Right cardiac atrium (tissue), 5 donors: ENCODE data around the gene NTN1. TPM values are rescaled to one million over a fixed set of nuclear protein-coding genes. Genes with fewer than 3 reads are reported as not detected.
A peak's percentile ranks its signal among the peaks of the same experiment; 100 is the strongest.

ENCODE experiments used
- ATAC-seq, 2 donors: fragments of 200-7000 bp; cut with Tn5 transposase; one replicate each; pipeline versions ENCODE4 v1.8.0 to v1.9.1; 2020; ENCODE audit warnings: moderate library complexity in 2 of 2, mild to moderate bottlenecking in 1 of 2
- DNase-seq, 3 donors: peaks; one replicate each; pipeline ENCODE4 v3.0.0-alpha.2; 2020
- H3K27ac ChIP-seq: one replicate; pipeline ENCODE4 v1.5.1; 2013; ENCODE audit warnings: mild to moderate bottlenecking, low read length, control low read depth, moderate library complexity
- H3K27me3 ChIP-seq: one replicate; pipeline ENCODE4 v1.6.1; 2013; ENCODE audit not compliant: control insufficient read depth, insufficient read depth
- H3K4me1 ChIP-seq: one replicate; pipeline ENCODE4 v1.6.1; 2013; ENCODE audit warnings: low read length; ENCODE audit not compliant: control insufficient read depth, insufficient read depth
- H3K4me3 ChIP-seq: one replicate; pipeline ENCODE4 v1.5.1; 2013; ENCODE audit warnings: low read length, control low read depth
- H3K9me3 ChIP-seq: one replicate; pipeline ENCODE4 v1.6.1; 2013; ENCODE audit warnings: low read length; ENCODE audit not compliant: control insufficient read depth
- WGBS: extraction: QIAGEN DNeasy Blood & Tissue Kit; methylation state at CpG from one replicate; pipeline ENCODE4 v1.1.7; 2013; 5-methylcytosine and 5-hydroxymethylcytosine counted together
- intact Hi-C, 4 donors: fragments of 100-400 bp; cut with DNase I; formaldehyde crosslinking; loops; one replicate each; pipeline versions ENCODE4 v1.11.0 to v1.14.0; 2022 to 2023
- polyA plus RNA-seq: library from polyadenylated mRNA; stranded (reverse); fragments of 200-250 nt; gene quantifications from one replicate; pipeline ENCODE4 v1.2.3, GENCODE V29; 2013
- total RNA-seq, 4 donors: library from RNA; stranded (reverse); fragmentation: NEBNext Ultra II Directional; extraction: Animal tissue kit (Norgen Biotek cat#: 25700); gene quantifications; one replicate each; pipeline ENCODE4 v1.2.1, GENCODE V29; 2021
- donor health status: healthy with polysubstance abuse.
- donor health status: DM: no; HTN: yes; CAD: no.
- donor health status: DM: no; HTN: no; CAD: no.
- donor health status: DM: no; HTN: yes; CAD: no; lungs with severe emphysema.
- donor health status: DM: yes; HTN: yes; CAD: no.

NTN1 gene
- total and polyA plus RNA-seq, 5 donors, result 90.5 to 265 (median 179) TPM

DNA sequence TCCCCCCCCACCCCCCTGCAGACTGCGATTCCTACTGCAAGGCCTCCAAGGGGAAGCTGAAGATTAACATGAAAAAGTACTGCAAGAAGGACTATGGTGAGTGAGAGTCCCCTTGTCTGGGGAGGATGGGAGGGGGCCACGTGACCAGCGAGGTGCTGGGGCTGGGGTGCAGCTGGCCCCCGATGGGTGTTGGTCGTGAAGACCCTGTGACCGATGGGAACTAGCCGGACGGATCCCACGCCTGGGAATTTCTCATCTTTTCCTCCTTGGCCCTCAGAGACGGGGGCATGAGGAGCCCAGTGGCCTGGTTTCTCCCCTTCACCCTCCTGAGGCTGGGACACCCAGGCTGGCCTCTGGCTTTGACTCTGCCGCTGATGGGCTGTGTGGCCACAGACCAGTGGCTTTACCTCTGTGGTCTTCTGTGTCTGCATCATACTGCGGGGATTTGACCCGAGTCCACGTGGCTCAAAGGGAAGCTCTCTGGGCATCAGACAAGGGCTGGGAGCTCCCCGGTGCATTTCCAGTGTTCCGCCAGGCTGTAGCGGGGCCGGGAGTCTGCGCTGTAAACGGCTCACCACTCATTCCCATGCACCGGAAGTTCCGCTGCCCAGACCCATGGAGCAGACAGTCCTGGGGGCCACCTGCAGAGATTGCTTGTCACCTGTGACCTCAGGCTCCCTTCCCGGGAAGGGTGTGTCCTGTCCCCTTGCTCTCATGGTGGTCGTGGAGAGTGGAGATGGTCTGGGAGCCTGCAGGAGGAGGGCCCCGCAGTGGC lies 200.0 kb downstream of the NTN1 start:
- Histone ChIP-seq H3K4me3 (no peak overlapping the region), H3K27me3 (no peaks in the 10 kb centered on the region), H3K4me1 (no peaks in the 10 kb centered on the region), H3K9me3 (no peaks in the 10 kb centered on the region), H3K27ac (no peak overlapping the region)
- 88% methylated on average over 25 of the region's 25 CpGs for WGBS
- intact Hi-C loops, result no loop called here
- DNase-seq (peak in 2 of 3 donors; percentile 29), ATAC-seq (no peak)

DNA sequence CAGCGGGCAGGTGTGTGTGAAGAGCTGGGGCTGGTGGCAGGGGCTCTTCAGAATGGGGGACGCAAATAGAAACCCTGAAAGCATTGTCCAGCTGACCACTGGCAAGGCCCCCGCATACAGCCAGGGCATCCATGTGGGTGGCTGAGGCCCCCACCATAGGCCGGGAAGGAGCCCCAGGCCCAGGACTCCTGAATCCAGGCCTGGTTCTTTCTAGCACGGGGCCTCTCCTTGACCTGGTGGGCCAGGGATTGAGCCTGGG lies 200.5 kb downstream of the NTN1 start:
- peak in 1 of 3 donors; percentile 21 for DNase-seq
- no peaks in the 10 kb centered on the region for H3K4me1 ChIP-seq
- H3K27me3 ChIP-seq, result no peaks in the 10 kb centered on the region
- ATAC-seq, result no peak
- H3K27ac ChIP-seq, result no peak overlapping the region
- no peaks in the 10 kb centered on the region for H3K9me3 ChIP-seq
- intact Hi-C loops, result no loop called here
- 95% methylated on average over 5 of the region's 5 CpGs for WGBS
- H3K4me3 ChIP-seq, result no peak overlapping the region

GRCh38 chr17:9223531-9223930 lies 202.2 kb downstream of the NTN1 start:
- no peak overlapping the region for H3K27ac ChIP-seq
- WGBS, result 88% methylated on average over 8 of the region's 8 CpGs
- DNase-seq, result peak in 1 of 3 donors; percentile 3
- no peaks in the 10 kb centered on the region for H3K9me3 ChIP-seq
- intact Hi-C loops, result no loop called here
- H3K27me3 ChIP-seq, result no peaks in the 10 kb centered on the region
- ATAC-seq, result no peak
- no peaks in the 10 kb centered on the region for H3K4me1 ChIP-seq
- H3K4me3 ChIP-seq, result no peak overlapping the region

DNA sequence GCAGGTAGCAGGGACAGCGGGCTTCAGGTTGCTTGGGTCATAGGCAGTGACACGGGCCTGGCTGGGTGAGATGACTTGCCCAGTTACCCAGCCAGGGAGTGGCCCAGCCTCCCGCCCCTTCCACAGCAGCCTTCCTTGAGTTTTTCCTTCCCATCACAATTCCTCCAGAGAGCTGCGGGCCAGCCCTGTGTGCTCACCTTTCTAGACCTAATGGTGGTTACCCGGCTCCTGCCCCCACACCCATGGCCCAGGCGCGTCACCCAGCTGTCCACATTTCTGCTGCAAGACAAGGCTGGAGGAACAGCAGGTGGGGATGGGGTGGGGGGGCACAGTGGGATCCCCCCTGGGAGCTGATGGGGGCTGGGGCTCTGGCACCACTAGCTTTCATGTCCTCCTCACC lies 203.2 kb downstream of the NTN1 start:
- no peak overlapping the region for H3K4me3 ChIP-seq
- no peaks in the 10 kb centered on the region for H3K27me3 ChIP-seq
- WGBS, result 92% methylated on average over 7 of the region's 7 CpGs
- intact Hi-C loops, result no loop called here
- H3K27ac ChIP-seq, result no peak overlapping the region
- no peak for ATAC-seq
- DNase-seq, result peak in 2 of 3 donors; percentile 2 to 23
- no peaks in the 10 kb centered on the region for H3K4me1 ChIP-seq
- no peaks in the 10 kb centered on the region for H3K9me3 ChIP-seq

GRCh38 chr17:9225305-9226101 lies 204.2 kb downstream of the NTN1 start:
- DNase-seq, result peak in 2 of 3 donors; percentile 48 to 56

DNA sequence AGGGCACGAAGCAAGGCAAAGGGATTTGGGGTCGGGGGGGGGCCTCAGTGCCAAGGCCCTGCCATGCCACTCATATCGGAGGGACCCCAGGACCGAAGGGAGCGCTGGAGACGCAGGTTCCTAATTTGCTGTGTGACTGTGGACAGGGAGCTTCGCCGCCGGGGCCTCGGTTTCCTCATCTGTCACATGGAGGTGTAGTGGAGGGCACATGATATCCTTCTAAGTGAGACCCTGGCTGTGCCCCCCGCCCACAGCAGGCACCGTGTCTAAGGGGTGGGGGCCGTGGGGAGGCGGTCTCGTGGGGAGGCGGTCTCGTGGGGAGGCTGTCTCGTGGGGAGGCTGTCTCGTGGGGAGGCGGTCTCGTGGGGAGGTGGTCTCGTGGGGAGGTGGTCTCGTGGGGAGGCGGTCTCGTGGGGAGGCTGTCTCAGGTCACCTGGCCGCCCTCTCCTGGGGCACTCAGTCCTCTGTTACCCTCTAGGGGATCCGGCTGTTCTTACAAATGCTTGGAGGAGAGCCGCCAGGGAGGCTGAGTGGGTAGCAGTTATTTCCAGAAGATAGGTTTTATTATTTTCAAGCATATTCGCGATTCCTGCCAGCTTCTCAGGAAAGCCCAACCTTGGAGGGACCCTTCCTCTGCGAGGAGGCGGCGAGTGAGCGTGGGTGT lies 205.0 kb downstream of the NTN1 start:
- WGBS, result 85% methylated on average over 34 of the region's 34 CpGs
- peak in 2 of 3 donors; percentile 28 to 53 for DNase-seq
- no peak overlapping the region for H3K27ac ChIP-seq

More at GRCh38 chr17:9225305-9226101, 204.2 kb downstream of the NTN1 start:
- Histone ChIP-seq H3K4me3 (no peak overlapping the region), H3K27ac (no peak overlapping the region), H3K4me1 (no peaks in the 10 kb centered on the region), H3K27me3 (no peaks in the 10 kb centered on the region), H3K9me3 (no peaks in the 10 kb centered on the region)
- peak in 1 of 2 donors; percentile 22 for ATAC-seq
- 57% methylated on average over 32 of the region's 32 CpGs for WGBS
- intact Hi-C loops, result no loop called here

GRCh38 chr17:9226794-9227135 lies 205.5 kb downstream of the NTN1 start:
- ATAC-seq (no peak), DNase-seq (peak in 1 of 3 donors; percentile 55)
- H3K4me1 ChIP-seq, result no peaks in the 10 kb centered on the region
- no peak overlapping the region for H3K4me3 ChIP-seq
- H3K27ac ChIP-seq, result no peak overlapping the region
- H3K27me3 ChIP-seq, result no peaks in the 10 kb centered on the region
- intact Hi-C loops, result no loop called here
- 59% methylated on average over 14 of the region's 14 CpGs for WGBS
- no peaks in the 10 kb centered on the region for H3K9me3 ChIP-seq

More for the DNA sequence above, 205.0 kb downstream of the NTN1 start:
- no peaks in the 10 kb centered on the region for H3K4me1 ChIP-seq
- no peaks in the 10 kb centered on the region for H3K27me3 ChIP-seq
- H3K4me3 ChIP-seq, result no peak overlapping the region
- H3K9me3 ChIP-seq, result no peaks in the 10 kb centered on the region
- no peak for ATAC-seq
- intact Hi-C loops, result no loop called here

DNA sequence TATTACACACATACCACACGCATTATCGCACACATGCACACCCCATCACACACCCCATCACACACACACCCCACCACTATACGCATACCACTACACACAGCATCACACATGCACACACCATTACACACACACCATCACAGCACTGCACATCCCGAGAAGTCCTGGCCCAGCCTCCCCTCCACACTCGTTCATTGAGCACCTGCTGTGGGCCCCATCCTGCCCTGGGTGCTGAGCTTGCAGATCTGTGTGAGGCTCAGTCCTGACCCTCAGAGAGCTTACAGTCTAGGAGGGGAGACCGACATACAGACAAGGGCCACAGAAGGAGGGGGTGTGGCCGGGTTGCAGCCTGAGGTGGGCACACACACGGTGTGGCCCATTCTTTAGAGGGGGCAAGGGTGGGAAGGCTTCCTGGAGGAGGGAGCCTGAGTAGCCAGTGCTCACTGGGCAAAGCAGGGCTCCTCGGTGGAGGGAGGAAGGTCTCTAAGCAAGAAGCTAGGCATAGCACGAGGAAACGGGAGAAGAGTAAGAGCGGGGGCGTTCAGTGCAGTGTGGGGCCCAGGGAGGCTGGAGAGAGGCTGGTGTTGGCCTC lies 206.6 kb downstream of the NTN1 start:
- Histone ChIP-seq H3K4me3 (no peak overlapping the region), H3K4me1 (no peaks in the 10 kb centered on the region), H3K27ac (no peak overlapping the region), H3K27me3 (no peaks in the 10 kb centered on the region), H3K9me3 (no peaks in the 10 kb centered on the region)
- peak in 2 of 3 donors; percentile 14 to 31 for DNase-seq
- ATAC-seq, result no peak
- 77% methylated on average over 13 of the region's 13 CpGs for WGBS
- intact Hi-C loops, result no loop called here

GRCh38 chr17:9228408-9229159 lies 207.3 kb downstream of the NTN1 start:
- Histone ChIP-seq H3K27ac (no peak overlapping the region), H3K9me3 (no peaks in the 10 kb centered on the region), H3K4me1 (no peaks in the 10 kb centered on the region), H3K27me3 (no peaks in the 10 kb centered on the region), H3K4me3 (no peak overlapping the region)
- intact Hi-C loops, result no loop called here
- ATAC-seq (peak in 1 of 2 donors; percentile 41), DNase-seq (peak in 2 of 3 donors; percentile 38 to 47)
- 62% methylated on average over 16 of the region's 16 CpGs for WGBS

- ATAC-seq (no peak), DNase-seq (peak in 2 of 3 donors; percentile 36 to 39)
- no peak overlapping the region for H3K27ac ChIP-seq
- WGBS, result 93% methylated on average over 20 of the region's 20 CpGs
- H3K9me3 ChIP-seq, result no peaks in the 10 kb centered on the region
- intact Hi-C loops, result no loop called here
- no peaks in the 10 kb centered on the region for H3K4me1 ChIP-seq
- no peak overlapping the region for H3K4me3 ChIP-seq
- no peaks in the 10 kb centered on the region for H3K27me3 ChIP-seq
Observed at GRCh38 chr17:9229160-9229825, 208.0 kb downstream of the NTN1 start.
